ENCODE data around the gene C19orf18. TPM values are rescaled to one million over a fixed set of nuclear protein-coding genes. Genes with fewer than 3 reads are reported as not detected.
A peak's percentile ranks its signal among the peaks of the same experiment; 100 is the strongest.
"Not testable (repeated sequence)": the region's sequence is repeated elsewhere in the genome, so short reads cannot be mapped to it uniquely, and the experiment has no call there.

C19orf18 gene
- 0.33 TPM for polyA plus RNA-seq (2013, experiment 1 of 2; ENCODE audit: insufficient read length)
- polyA plus RNA-seq (2013, experiment 2 of 2; ENCODE audit: insufficient read length): 0.52 TPM

GRCh38 chr19:57974434-57974833 is at the start of gene C19orf18:
C19orf18 (minus strand) TSS chr19:57974534; CDS start chr19:57974432, 102 bp downstream.
- DNase-seq: no peak

DNA sequence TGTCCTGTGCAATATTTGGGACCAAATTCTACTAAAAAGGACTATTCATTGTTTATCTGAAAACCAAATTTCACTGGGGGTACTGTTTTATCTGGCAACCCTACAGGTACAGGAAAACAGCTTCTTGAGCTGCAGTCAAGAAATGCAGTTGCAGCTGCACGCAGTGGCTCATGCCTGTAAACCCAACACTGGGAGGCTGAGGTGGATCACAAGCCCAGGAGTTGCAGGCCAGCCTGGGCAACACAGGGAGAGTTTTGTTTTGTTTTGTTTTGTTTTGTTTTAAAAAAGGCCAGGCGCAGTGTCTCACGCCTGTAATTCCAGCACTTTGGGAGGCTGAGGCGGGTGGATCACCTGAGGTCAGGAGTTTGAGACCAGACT is 47.9 kb upstream of the C19orf18 start:
- DNase-seq: no peak

DNA sequence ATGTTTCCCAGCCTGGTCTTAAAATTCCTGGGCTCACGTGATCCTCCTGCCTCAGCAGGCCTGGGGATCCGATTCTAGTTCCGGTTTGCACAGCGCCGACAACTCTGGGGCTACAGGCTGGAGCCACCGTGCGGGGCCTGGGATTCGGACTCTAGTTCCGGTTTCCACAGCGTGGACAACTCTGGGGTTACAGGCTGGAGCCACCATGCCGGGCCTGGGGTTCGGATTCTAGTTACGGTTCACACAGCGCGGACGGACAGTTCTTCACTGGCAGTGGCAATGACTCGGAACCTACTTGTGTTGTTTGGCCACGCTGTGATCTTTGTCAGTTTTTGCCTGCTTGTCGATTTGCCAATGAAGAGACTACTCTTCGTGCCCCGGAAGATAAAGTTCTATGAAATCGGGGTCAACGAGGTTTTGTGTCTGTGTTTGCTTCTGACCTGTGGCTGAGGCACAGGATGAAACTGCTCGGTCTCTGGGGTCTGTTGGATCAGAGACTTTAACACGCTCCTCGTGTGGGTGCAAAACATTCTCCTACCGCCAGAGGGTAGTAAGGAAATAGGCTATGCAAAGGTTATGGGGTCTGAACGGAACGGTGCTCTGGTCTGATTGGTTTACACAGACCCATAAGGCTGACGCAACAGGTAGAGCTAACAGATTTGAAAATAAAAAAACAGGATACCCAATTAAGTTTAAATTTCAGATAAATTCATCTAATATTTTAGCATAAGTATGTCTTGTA is 47.4 kb upstream of the C19orf18 start:
- peak; percentile 38 for DNase-seq

GRCh38 chr19:58020129-58020528 is 45.8 kb upstream of the C19orf18 start:
- no peak for DNase-seq

GRCh38 chr19:58014141-58014540 is 39.8 kb upstream of the C19orf18 start:
- DNase-seq: no peak

DNA sequence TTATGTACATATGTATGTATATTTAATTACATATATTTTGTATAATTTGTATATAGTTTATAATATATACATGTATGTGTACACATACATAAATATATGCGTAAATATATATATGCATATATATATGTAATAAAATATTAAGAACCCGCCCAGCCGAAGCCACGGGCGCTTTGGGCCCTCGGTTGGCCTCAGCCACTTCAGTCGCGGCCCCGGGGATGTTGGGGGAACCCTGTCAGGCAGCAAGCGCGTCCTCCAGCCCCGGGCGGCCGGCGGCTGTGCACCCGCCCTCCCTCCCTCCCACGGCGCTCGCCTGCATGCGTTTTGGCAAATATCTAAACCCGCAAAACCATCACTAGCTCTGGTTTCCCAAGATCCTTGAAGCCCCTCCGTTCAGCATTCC is 36.2 kb upstream of the C19orf18 start:
- DNase-seq: no peak

GRCh38 chr19:58009666-58010301 is 35.5 kb upstream of the C19orf18 start:
- DNase-seq: peak; percentile 82

DNA sequence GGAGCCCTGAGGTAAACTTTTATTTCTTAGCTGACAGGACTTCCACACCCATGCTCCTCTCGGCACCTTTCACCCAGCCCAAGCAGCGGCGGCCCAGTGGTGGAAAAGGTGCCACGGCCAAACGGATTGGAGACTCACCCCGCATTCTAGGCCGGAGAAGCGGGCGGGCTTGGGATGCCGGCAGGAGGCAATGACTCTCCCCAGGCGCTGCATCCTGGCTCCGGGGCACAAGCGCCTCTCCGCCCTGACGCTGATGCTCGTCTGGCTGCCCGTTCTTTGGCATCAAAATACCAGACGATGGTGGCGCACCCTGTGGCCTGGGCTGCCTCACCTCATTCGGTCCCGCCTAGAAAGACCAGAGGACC is 34.9 kb upstream of the C19orf18 start:
- no peak for DNase-seq

- not testable (repeated sequence) for DNase-seq
Observed at GRCh38 chr19:58008877-58009276, 34.5 kb upstream of the C19orf18 start.

- DNase-seq: no peak
Observed at GRCh38 chr19:58007285-58007684, 33.0 kb upstream of the C19orf18 start.

DNA sequence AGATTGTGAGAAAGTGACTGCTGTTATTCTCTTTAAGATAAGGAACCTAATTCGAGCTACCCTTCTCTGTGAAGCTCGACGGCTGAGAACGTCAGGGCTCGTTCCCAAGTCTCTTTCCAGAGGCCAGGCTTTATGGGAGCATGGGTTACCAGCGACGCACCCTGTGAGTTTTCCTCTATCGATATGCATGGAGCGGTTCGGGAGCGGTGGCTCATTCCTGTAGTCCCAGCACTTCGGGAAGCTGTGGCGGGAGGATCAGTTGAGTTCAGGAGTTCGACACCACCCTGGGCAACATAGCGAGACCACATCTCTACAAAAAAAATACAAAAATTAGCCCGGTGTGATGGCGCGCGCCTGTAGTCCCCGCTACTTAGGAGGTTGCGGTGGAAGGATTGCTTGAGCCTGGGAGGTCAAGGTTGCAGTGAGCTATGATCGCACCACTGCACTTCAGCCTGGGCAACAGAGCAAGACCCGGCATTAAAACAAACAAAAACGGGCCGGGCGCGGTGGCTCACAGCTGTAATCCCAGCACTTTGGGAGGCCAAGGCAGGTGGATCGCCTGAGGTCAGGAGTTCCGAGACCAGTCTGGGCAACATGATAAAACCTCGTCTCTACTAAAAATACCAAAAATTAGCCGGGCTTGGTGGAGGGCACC is 29.0 kb upstream of the C19orf18 start:
- no peak for DNase-seq

- DNase-seq: peak; percentile 90
Observed at GRCh38 chr19:58002384-58003173, 28.2 kb upstream of the C19orf18 start, which contains the start of gene ZNF606. ZNF606 (minus strand) TSS chr19:58002820; CDS start chr19:58001319, 1,501 bp downstream.

DNA sequence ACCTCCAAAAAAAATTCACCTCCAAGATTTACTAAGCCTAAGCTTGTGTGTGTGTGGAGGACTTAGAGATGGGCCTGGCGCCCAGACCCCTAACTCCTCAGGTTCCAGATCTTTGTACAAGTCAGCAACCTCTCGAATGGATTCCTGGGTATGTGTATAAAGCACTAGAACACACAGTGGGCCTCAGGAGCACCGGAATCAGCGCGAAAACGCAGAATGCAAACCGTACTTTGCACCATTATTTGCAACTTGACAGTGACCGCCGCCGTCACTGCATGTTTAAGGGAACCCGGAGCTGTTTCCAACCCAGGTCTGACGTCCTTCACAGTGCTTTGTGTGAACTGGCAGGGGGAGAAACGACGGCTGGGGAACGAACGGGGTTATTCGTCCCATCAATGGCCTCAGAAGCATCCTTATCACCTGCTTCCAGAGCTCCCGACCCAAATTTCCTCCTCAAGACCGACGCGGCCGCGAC is 27.6 kb upstream of the C19orf18 start:
- peak; percentile 6 for DNase-seq

DNA sequence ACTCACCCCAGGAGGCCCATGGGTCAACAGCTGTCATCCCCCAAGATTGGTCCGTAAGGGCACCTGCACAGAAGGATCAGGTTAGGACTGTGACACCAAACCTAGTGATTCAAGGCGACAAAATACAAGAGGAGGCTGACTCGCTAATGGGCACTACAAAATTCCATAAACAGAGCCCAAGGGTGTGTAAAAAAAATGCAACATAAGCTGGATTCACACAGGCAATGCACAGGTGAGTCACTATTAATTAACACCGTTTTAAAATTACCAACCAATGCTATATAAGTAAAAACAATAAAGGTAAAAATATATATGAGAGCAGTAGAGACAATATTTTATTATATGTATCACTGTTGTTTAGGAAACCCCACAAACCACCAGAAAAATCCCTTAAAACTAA is 26.3 kb upstream of the C19orf18 start:
- DNase-seq: no peak

- DNase-seq: no peak
Observed at GRCh38 chr19:57992841-57993240, 18.5 kb upstream of the C19orf18 start.

DNA sequence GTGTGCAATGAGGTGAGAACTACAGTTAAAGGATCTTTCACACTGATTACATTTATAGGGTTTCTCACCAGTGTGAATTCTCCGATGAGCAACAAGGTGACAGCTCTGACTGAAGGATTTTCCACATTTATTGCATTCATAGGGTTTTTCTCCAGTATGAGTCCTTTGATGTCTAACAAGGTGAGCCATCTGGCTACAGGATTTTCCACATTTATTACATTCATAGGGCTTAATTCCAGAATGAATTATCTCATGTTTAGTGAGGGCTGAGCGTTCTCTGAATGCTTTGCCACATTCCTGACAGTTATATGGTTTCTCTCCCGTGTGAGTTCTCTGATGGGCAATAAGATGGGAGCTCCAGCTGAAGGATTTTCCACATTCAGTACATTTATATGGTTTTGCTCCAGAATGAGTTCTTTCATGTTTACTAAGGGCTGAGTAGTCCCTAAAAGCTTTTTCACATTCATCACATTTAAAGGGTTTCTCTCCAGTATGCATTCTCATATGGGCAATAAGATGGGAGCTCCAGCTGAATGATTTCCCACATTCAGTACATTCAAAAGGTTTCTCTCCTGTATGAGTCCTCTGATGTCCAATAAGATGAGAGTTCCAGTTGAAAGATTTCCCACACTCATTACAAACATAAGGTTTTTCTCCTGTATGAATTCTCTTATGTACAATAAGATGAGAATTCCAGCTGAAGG is 4.4 kb upstream of the C19orf18 start:
- DNase-seq: no peak

DNA sequence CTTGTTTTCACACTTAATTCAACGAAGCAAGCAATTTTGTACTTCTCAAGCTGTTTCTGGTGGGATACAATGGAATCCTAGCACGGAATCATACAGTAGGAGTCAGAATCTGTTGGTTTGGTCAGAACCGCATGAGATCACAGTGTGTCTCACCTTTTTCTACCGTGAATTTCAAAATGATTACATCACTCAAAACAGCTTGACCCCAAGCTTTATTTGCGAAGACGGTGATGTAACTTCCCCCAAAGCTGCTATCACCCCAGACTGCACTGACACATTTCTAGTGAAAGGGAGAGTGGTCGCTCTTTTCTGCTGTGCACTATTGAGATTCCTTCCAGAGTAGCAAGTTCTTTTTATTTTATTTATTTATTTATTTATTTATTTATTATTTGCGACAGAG is 9.6 kb downstream of the C19orf18 start:
- no peak for DNase-seq

- no peak for DNase-seq
Observed at GRCh38 chr19:57961785-57962184, 12.5 kb downstream of the C19orf18 start.

- DNase-seq: no peak
Observed at GRCh38 chr19:57954996-57955395, 19.3 kb downstream of the C19orf18 start.

GRCh38 chr19:57949702-57950101 is 24.6 kb downstream of the C19orf18 start:
- DNase-seq: no peak

- DNase-seq: no peak
Observed at GRCh38 chr19:57949296-57949695, 25.0 kb downstream of the C19orf18 start.
